Measurements from ENCODE around the gene DNTTIP2.
"Not testable (repeated sequence)": the region's sequence is repeated elsewhere in the genome, so short reads cannot be mapped to it uniquely, and the experiment has no call there.

DNTTIP2 gene

GRCh38 chr1:93878889-93879586 is at the start of gene DNTTIP2:
TSS of gene DNTTIP2 (minus strand) at chr1:93879206. CDS start at chr1:93879148, 58 bp downstream.
- DNase-seq (ENCODE audit: low read depth): peak; percentile 86

GRCh38 chr1:93925206-93925605 is 46.2 kb upstream of the DNTTIP2 start:
- no peak for DNase-seq (ENCODE audit: low read depth)

- DNase-seq (ENCODE audit: low read depth): no peak
Observed at GRCh38 chr1:93919780-93920179, 40.8 kb upstream of the DNTTIP2 start.

DNA sequence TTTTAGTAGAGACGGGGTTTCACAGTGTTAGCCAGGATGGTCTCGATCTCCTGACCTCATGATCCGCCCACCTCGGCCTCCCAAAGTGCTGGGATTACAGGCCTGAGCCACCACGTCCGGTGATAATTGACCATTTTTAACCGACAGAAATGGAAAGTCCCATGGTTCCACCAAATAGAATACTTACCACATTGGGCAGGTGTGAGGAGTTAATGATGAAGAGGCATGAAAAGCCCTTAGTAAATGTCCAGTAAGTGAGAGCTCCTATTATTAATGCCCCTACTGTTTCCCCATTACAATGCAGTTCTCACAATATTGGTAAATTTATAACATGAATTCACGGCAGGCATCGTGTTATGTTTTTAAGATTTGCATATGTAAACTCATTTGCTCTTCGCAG is 38.3 kb upstream of the DNTTIP2 start:
- no peak for DNase-seq (ENCODE audit: low read depth)

DNA sequence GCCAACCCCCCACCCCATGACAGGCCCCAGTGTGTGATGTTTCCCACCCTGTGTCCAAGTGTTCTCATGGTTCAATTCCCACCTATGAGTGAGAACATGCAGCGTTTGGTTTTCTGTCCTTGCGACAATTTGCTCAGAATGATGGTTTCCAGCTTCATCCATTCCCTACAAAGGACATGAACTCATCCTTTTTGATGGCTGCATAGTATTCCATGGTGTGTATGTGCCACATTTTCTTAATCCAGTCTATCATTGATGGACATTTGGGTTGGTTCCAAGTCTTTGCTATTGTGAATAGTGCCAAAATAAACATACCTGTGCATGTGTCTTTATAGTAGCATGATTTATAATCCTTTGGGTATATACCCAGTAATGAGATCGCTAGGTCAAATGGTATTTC is 31.9 kb upstream of the DNTTIP2 start:
- not testable (repeated sequence) for DNase-seq (ENCODE audit: low read depth)

GRCh38 chr1:93910305-93910704 is 31.3 kb upstream of the DNTTIP2 start:
- DNase-seq (ENCODE audit: low read depth): no peak

DNA sequence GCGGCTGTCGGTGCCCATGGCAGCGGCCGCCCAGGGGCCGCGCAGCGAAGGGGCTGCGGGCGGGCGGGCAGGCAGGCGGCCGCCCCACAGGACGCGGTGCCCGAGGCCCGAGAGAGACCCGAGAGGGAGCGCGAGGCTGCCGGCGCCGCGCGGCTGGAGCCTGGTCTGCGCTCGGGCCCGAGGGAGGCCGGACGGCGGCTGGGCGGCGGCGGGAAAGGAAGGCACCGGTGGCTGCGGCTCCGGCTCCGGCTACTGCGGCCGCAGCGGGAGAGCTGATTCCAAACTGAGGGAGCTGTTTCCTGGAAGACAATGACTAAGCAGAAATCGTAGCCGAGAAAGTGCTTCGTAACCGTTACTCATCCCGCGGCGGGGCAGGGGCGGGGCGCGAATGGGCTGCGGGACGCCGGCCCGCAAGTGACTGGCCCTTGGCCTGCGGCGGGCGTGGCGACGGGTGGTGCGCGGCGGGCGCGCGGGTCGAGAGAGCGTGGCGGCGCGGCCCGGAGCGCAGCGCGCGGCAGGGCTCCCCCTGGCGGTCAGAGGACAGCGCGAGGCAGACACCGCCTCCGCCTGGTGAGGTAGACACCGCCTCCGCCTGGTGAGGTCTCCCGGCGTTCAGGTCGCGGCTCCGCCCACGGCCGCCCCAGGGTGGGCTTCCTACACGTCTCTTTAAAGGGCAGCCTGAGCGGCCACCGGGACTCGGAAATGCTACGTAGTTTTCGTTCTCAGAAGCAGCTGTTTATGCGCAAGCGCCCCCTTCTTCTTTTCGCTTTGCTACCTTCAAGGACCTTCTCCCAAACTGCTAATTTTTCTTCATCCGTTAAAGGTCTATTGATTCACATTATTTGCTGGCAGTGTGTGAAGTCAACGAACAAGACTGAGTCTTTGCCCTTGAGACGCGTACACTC is 30.4 kb upstream of the DNTTIP2 start, which contains the start of gene GCLM:
TSS of gene GCLM (minus strand) at position 285 of the 905 bp plus-strand sequence. CDS start at position 18, 267 bp downstream.
- DNase-seq (ENCODE audit: low read depth): peak; percentile 95

DNA sequence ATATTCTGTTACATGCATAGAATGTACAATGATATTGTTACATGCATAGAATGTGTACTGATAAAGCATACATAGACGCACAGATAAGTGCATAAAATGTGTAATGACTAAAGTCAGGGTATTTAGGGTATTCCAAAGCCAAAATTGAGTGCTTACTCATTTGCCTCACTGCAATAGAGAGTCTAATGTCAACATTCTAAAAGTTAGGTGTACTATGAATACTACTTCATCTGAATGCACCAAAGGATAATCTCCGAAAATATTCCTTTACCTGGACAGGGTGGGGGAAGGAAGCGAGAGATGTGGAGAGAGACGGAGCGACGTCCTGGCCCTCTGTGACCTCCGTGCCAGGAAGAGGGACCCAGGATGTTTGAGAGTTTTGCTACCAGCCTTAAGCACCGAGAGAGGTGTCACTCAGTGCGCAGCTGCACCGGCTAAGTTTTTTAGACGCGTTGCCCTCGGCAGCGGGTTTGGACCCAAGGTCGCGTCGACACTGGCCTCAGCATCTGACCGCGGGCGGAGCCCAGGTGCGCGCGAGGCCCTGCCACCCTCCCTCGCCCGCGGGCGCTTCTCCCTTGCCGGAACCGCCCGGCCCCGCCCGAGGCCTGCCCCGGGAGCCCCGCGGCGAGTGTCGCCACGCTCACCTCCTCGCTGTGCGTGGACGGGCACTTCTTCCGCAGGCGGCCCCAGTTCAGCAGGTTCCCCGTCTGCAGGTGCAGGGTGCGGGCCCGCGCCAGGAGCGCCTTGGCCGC is 29.6 kb upstream of the DNTTIP2 start:
- no peak for DNase-seq (ENCODE audit: low read depth)

DNA sequence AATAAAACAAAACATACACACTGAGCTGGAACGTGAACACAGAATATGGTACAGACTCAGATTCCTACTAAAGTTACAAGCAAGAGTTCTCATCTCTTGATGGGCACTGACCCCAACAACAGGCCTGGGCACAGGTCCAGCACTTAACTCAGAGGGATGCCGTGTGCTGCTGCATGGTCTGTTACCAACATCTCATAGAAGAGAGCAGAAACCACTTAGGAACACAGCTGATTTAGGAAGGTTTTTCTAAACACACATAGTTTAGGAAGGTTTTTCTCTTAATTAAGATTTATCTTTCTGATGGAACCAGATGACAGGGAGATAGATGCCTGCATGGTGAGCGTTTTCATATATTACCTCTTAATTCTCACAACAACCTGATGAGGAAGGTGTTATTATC is 28.7 kb upstream of the DNTTIP2 start:
- DNase-seq (ENCODE audit: low read depth): peak; percentile 62

DNA sequence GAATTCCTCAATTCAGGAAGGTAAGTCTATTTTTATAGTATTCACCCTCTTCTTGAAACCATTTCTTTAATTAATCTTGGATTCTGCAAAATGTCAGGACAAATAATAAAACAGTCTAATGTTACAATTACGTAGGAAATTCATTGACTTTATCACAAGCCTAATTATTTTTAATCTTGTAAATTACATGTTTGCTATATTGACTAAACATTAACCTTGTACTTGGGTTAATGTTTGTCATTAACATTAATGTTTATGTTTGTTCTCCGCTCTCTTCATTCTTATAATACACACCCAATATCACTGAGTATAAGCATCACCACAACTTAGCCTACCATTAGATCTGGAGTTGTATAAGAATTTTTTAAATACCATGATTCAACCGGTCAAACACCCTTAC is 27.5 kb upstream of the DNTTIP2 start:
- no peak for DNase-seq (ENCODE audit: low read depth)

GRCh38 chr1:93905734-93906133 is 26.7 kb upstream of the DNTTIP2 start:
- DNase-seq (ENCODE audit: low read depth): peak; percentile 14

- peak; percentile 30 for DNase-seq (ENCODE audit: low read depth)
Observed at GRCh38 chr1:93905051-93905450, 26.0 kb upstream of the DNTTIP2 start.

GRCh38 chr1:93904228-93904627 is 25.2 kb upstream of the DNTTIP2 start:
- DNase-seq (ENCODE audit: low read depth): no peak

DNA sequence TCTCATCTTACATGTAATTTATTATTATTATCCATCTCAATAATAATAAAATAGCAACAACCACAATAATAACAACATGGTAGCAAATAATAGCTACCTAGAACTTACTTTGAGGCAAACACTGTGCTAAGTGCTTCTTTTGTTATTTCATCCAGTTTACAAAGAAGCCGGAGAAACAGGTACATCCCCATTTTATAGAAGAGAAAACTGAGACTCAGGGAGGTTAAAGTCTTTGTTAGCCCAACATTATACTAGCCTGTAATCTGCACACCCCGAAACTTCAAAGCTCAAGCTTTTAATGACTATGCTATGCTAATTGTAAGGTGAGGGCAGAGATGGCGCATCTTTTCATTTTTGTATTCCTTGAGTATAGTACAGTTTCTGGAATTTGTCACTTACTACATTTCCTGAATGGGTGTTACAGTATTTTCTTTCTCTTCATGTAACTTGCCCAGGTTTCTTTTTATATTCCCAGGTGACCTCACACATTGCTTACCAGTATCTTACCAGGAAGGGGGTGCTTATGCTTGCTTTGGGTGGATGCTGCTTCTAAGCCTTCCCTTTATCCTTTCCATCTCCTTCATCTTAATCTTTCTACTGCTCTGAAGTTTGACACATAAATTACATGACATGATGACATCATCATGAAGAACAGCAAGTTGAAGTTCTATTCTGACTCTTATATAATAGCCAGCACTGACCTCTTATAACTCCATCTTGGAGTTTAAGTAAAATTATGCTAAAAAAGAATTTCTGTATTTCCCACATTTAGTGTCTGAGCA is 21.9 kb upstream of the DNTTIP2 start:
- no peak for DNase-seq (ENCODE audit: low read depth)

DNA sequence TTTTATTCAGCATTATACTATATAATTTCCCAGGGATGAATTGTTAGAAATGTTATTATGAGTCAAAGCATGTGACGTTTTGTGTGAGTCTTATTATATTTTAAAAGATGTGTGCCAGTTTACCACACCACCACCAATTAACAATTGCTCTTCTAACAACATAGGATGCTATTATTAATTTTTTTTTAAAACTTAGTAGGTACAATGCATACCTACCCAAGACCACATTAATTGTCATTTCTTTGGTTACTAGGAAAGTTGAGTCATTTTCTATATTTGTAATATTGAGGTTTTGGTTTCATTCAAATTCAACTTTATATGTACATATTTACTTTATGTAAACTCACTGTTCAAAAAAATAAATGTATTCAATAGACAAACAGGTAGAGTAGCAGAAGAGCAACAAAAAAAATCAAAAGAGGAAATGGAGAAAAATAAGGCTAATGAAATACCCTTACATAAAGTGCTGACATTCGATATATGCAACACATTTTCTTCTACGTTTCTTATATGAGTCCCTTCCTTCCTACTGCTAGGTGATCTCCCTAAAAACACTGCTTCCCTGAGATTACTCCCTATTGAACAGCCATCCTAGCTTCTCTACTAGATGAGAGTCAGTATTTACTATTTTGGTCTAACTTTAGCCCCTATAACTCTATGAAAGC is 20.7 kb upstream of the DNTTIP2 start:
- DNase-seq (ENCODE audit: low read depth): no peak

GRCh38 chr1:93888900-93889299 is 9.9 kb upstream of the DNTTIP2 start:
- no peak for DNase-seq (ENCODE audit: low read depth)

GRCh38 chr1:93882269-93882668 is 3.3 kb upstream of the DNTTIP2 start:
- DNase-seq (ENCODE audit: low read depth): no peak

DNA sequence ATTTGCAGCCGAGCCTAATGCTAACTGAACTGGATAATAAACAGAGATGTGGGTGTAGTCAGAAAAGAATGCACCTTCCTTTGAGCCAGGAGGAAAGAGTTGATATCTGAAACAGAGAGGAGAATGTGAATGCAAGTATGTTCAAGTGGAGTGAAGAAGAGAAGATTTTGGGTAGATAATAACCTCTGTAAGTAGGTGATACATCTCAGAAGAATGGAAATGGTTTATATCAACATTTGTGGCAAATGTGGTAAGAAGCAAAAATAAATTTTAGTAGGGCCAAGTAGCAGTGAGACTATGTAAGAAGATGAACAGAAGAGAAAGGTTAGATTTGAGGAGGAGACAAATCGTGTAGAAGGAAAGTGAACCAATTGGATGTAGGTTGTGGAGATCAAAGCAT is 1.7 kb upstream of the DNTTIP2 start:
- no peak for DNase-seq (ENCODE audit: low read depth)

GRCh38 chr1:93878501-93878888 is 511 bp downstream of the DNTTIP2 start:
- peak; percentile 11 for DNase-seq (ENCODE audit: low read depth)

- DNase-seq (ENCODE audit: low read depth): no peak
Observed at GRCh38 chr1:93877529-93877928, 1.5 kb downstream of the DNTTIP2 start.

DNA sequence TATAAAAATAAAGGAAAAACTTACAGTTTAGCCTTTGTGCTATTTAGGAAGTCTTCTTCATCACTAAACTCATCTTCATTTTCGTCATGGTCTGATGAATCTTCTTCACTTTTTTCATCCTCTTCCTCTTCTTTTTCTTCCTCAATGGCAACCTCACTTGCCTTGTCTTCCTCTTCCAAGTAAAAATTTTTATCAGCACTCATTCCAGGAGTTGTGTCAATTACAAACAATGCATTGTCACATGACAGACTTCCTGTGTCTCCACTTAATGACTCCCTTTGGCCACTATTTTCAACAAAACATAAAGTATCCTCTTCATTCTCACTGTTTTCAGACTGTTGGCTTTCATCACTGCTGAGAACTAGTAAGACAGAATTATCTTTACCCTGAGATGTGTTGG is 2.8 kb downstream of the DNTTIP2 start:
- DNase-seq (ENCODE audit: low read depth): no peak

Measured in fibroblast of gingiva (primary cell).